Transverse colon (tissue), 4 donors: Measurements from ENCODE around the gene IGSF9. TPM values are rescaled to one million over a fixed set of nuclear protein-coding genes. Genes with fewer than 3 reads are reported as not detected.

ENCODE experiments used
- DNase-seq: peaks from one replicate; pipeline ENCODE4 v3.0.0-alpha.2; 2019
- H3K27ac ChIP-seq, 4 donors: fragments of 200-600 bp; sonication (generic); 2 replicates each; pipeline ENCODE4 v1.5.1; 2016 to 2018; ENCODE audit warnings: inconsistent platforms in 4 of 4
- H3K27me3 ChIP-seq: fragments of 200-600 bp; sonication (generic); 2 replicates; pipeline ENCODE4 v1.5.1; 2017; ENCODE audit warnings: inconsistent platforms
- H3K36me3 ChIP-seq, 4 donors: fragments of 200-600 bp; sonication (generic); 2 replicates each; pipeline ENCODE4 v1.5.1; 2017 to 2019; ENCODE audit warnings: inconsistent platforms in 4 of 4
- H3K4me1 ChIP-seq, 4 donors: fragments of 200-600 bp; sonication (generic); 2 replicates each; pipeline ENCODE4 v1.5.1; 2017 to 2020; ENCODE audit warnings: inconsistent platforms in 4 of 4
- H3K4me3 ChIP-seq, 4 donors: fragments of 200-600 bp; sonication (generic); 1 replicate in 1 of 4; 2 replicates in 3 of 4; pipeline versions ENCODE4 v1.5.1 to v1.6.1; 2017 to 2019; ENCODE audit warnings: inconsistent platforms in 4 of 4
- H3K9me3 ChIP-seq, 2 donors: fragments of 200-600 bp; sonication (generic); 2 replicates each; pipeline ENCODE4 v1.5.1; 2017 to 2019; ENCODE audit warnings: inconsistent platforms in 2 of 2
- CTCF ChIP-seq, 5 experiments: fragments of 200-600 bp in 3 of 5; fragments of 450-650 bp in 2 of 5; sonication (generic) in 3 of 5; IDR thresholded peaks; 1 replicate in 2 of 5; 2 replicates in 3 of 5; pipeline ENCODE4 v1.5.1; 2016 to 2017; ENCODE audit warnings: antibody characterized with exemption in 5 of 5, inconsistent platforms in 3 of 5, mild to moderate bottlenecking in 2 of 5, moderate library complexity in 1 of 5
- EP300 ChIP-seq: sonication (generic); formaldehyde crosslinking; IDR thresholded peaks from one replicate; pipeline ENCODE4 v1.6.1; 2017; ENCODE audit warnings: antibody characterized with exemption, low read depth
- POLR2A ChIP-seq: fragments of 450-650 bp; IDR thresholded peaks from one replicate; pipeline ENCODE4 v1.6.1; 2016; ENCODE audit warnings: antibody characterized with exemption, mild to moderate bottlenecking, moderate library complexity
- POLR2AphosphoS5 ChIP-seq, 3 donors: sonication (generic); formaldehyde crosslinking; IDR thresholded peaks; one replicate each; pipeline ENCODE4 v1.6.1; 2016; ENCODE audit warnings: antibody characterized with exemption in 3 of 3
- WGBS, 2 donors: methylation state at CpG; one replicate each; pipeline ENCODE4 v1.1.5; 2018; ENCODE audit warnings: low coverage in 1 of 2; 5-methylcytosine and 5-hydroxymethylcytosine counted together
- in situ Hi-C, 4 donors: fragments of 200-750 bp; cut with MboI; loops; one replicate each; pipeline versions ENCODE4 v1.15.0 to v1.15.1; 2017; ENCODE audit warnings: low sequenced_read_pairs in 3 of 4, low pct_ligation_motif_present in 1 of 4, low pct_unique_long_range_greater_than_20kb in 1 of 4
- intact Hi-C: fragments of 100-400 bp; cut with DNase I; formaldehyde crosslinking; loops from one replicate; pipeline ENCODE4 v1.15.1; 2023; ENCODE audit warnings: low total_unique reads
- total RNA-seq, 4 donors: library from RNA; depleted of rRNA; stranded (reverse); fragments of >200 nt; gene quantifications; one replicate each; pipeline ENCODE4 v1.1.0, GENCODE V29; 2016

The IGSF9 gene
- total RNA-seq, 4 donors from 2014 or later: 40.7 to 137 (median 81.3) TPM

GRCh38 chr1:159940006-159940620 lies 5.3 kb downstream of the IGSF9 start:
- H3K4me1 ChIP-seq: peaks cover 26 to 57% (median 44%) of the 10 kb centered on the region in 4 donors
- no peaks in the 10 kb centered on the region for H3K9me3 ChIP-seq
- H3K27me3 ChIP-seq: peaks cover 12% of the 10 kb centered on the region
- no peak for DNase-seq
- H3K27ac ChIP-seq: peak overlapping the region in 2 of 4 donors; percentile 51 to 52
- H3K36me3 ChIP-seq: no peaks in the 10 kb centered on the region
- TF ChIP-seq POLR2A: no peak
- TF ChIP-seq EP300: no peak
- in situ Hi-C loops: no loop called here
- WGBS, 2 donors: 88 to 100% methylated on average over 6 to 11 of the region's 11 CpGs
- intact Hi-C loops: no loop called here
- no peak overlapping the region for H3K4me3 ChIP-seq

GRCh38 chr1:159939678-159940002 lies 5.8 kb downstream of the IGSF9 start:
- no peak for DNase-seq
- TF ChIP-seq POLR2A (no peak), POLR2AphosphoS5 (IDR thresholded peaks at IDR 0.05) (peak in 1 of 3 donors; percentile 18), CTCF (IDR thresholded peaks at IDR 0.05) (no peak)
- Histone ChIP-seq H3K4me1 (peaks cover 21 to 52% (median 39%) of the 10 kb centered on the region in 4 donors), H3K4me3 (no peak overlapping the region), H3K27ac (peak overlapping the region; percentile 51 to 76 (median 58)), H3K27me3 (peaks cover 7% of the 10 kb centered on the region), H3K9me3 (no peaks in the 10 kb centered on the region), H3K36me3 (no peaks in the 10 kb centered on the region)
- in situ Hi-C loops (loop anchor here (5.0 to 10.0 kb wide), 2 partner anchors 65 to 68 kb away; no protein-coding TSS in a partner anchor), intact Hi-C loops (no loop called here)
- 64% methylated on average over 3 of the region's 3 CpGs; no CpG with 5 or more reads in 1 of the 2 donors for WGBS, 2 donors

GRCh38 chr1:159938905-159939677 lies 6.3 kb downstream of the IGSF9 start:
- intact Hi-C loops: no loop called here
- WGBS, 2 donors: 71 to 74% methylated on average over 5 to 6 of the region's 6 CpGs
- peak overlapping the region; percentile 51 to 76 (median 58) for H3K27ac ChIP-seq
- no peaks in the 10 kb centered on the region for H3K36me3 ChIP-seq
- no peak for TF ChIP-seq POLR2AphosphoS5 (IDR thresholded peaks at IDR 0.05)
- TF ChIP-seq POLR2A: no peak
- TF ChIP-seq EP300: no peak
- TF ChIP-seq CTCF (IDR thresholded peaks at IDR 0.05): no peak
- H3K9me3 ChIP-seq: no peaks in the 10 kb centered on the region
- no peak overlapping the region for H3K4me3 ChIP-seq
- no peak for DNase-seq
- H3K4me1 ChIP-seq: peaks cover 21 to 47% (median 37%) of the 10 kb centered on the region in 4 donors
- in situ Hi-C loops: loop anchor here (5.0 to 10.0 kb wide), 2 partner anchors 66 to 68 kb away; no protein-coding TSS in a partner anchor
- peaks cover 2% of the 10 kb centered on the region for H3K27me3 ChIP-seq

GRCh38 chr1:159938211-159938852 lies 7.1 kb downstream of the IGSF9 start:
- DNase-seq: no peak
- H3K36me3 ChIP-seq: no peaks in the 10 kb centered on the region
- H3K4me1 ChIP-seq: peaks cover 21 to 43% (median 37%) of the 10 kb centered on the region in 4 donors
- no peaks in the 10 kb centered on the region for H3K27me3 ChIP-seq
- WGBS, 2 donors: 40 to 53% methylated on average over 2 to 7 of the region's 7 CpGs
- H3K4me3 ChIP-seq: no peak overlapping the region
- in situ Hi-C loops (loop anchor here (5.0 to 10.0 kb wide), 2 partner anchors 66 to 69 kb away; no protein-coding TSS in a partner anchor), intact Hi-C loops (no loop called here)
- H3K9me3 ChIP-seq: no peaks in the 10 kb centered on the region
- TF ChIP-seq EP300: no peak
- no peak for TF ChIP-seq CTCF (IDR thresholded peaks at IDR 0.05)
- TF ChIP-seq POLR2A: no peak
- TF ChIP-seq POLR2AphosphoS5 (IDR thresholded peaks at IDR 0.05): no peak
- H3K27ac ChIP-seq: peak overlapping the region; percentile 4 to 65 (median 52)
